Right atrium auricular region (tissue), 2 donors: ENCODE results near the gene COX7B2. TPM values are rescaled to one million over a fixed set of nuclear protein-coding genes. Genes with fewer than 3 reads are reported as not detected.

Experiments used
- DNase-seq: peaks from one replicate; pipeline ENCODE4 v3.0.0-alpha.2; 2019; ENCODE audit warnings: low spot score
- H3K27ac ChIP-seq, 2 donors: fragments of 200-600 bp; sonication (generic); 1 replicate in 1 of 2; 2 replicates in 1 of 2; pipeline ENCODE4 v1.5.1; 2016 to 2019
- H3K27me3 ChIP-seq, 2 donors: fragments of 200-600 bp; sonication (generic); one replicate each; pipeline versions ENCODE4 v1.5.1 to v1.6.0; 2017 to 2019
- H3K36me3 ChIP-seq: fragments of 200-600 bp; sonication (generic); one replicate; pipeline ENCODE4 v1.5.1; 2016
- H3K4me1 ChIP-seq, 2 donors: fragments of 200-600 bp; sonication (generic); one replicate each; pipeline versions ENCODE4 v1.5.1 to v1.6.0; 2017 to 2019
- H3K4me3 ChIP-seq, 2 donors: fragments of 200-600 bp; sonication (generic); 1 replicate in 1 of 2; 2 replicates in 1 of 2; pipeline ENCODE4 v1.5.1; 2017 to 2019; ENCODE audit warnings: mild to moderate bottlenecking in 1 of 2, moderate library complexity in 1 of 2
- H3K9me3 ChIP-seq, 2 donors: fragments of 200-600 bp; sonication (generic); one replicate each; pipeline ENCODE4 v1.5.1; 2019
- total RNA-seq, 2 donors: library from RNA; depleted of rRNA; stranded (reverse); fragments of >200 nt; gene quantifications; one replicate each; pipeline ENCODE4 v1.1.0, GENCODE V29; 2016
- TF ChIP-seq, protein P1 (sequence below), 2 donors: fragments of 200-600 bp; sonication (generic); IDR thresholded peaks; one replicate each; pipeline ENCODE4 v1.5.1; 2019; ENCODE audit warnings: antibody characterized with exemption in 2 of 2

COX7B2 gene
- total RNA-seq, 2 donors from 2014 or later: not detected

DNA sequence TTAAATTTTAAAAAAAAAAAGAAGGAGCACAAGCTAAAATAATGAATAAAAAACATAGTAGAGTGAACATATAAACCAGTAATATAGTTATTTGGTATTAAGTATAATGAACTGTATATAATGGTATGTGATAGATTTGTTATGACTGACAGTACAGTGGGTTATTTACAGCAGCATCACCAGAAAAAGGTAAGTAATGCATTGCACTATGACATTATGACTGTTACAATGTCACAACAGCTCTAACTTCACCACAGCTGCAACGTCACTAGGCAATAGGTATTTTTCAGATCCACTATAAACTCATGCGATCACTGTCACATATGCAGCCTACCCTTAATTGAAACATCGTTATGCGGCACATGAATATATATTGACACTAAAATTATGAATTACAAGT lies 72.5 kb downstream of the COX7B2 start:
- H3K4me1 ChIP-seq: no peaks in the 10 kb centered on the region
- TF ChIP-seq, protein P1, sequence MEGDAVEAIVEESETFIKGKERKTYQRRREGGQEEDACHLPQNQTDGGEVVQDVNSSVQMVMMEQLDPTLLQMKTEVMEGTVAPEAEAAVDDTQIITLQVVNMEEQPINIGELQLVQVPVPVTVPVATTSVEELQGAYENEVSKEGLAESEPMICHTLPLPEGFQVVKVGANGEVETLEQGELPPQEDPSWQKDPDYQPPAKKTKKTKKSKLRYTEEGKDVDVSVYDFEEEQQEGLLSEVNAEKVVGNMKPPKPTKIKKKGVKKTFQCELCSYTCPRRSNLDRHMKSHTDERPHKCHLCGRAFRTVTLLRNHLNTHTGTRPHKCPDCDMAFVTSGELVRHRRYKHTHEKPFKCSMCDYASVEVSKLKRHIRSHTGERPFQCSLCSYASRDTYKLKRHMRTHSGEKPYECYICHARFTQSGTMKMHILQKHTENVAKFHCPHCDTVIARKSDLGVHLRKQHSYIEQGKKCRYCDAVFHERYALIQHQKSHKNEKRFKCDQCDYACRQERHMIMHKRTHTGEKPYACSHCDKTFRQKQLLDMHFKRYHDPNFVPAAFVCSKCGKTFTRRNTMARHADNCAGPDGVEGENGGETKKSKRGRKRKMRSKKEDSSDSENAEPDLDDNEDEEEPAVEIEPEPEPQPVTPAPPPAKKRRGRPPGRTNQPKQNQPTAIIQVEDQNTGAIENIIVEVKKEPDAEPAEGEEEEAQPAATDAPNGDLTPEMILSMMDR (IDR thresholded peaks at IDR 0.05): no peak
- H3K27ac ChIP-seq: no peak overlapping the region

DNA sequence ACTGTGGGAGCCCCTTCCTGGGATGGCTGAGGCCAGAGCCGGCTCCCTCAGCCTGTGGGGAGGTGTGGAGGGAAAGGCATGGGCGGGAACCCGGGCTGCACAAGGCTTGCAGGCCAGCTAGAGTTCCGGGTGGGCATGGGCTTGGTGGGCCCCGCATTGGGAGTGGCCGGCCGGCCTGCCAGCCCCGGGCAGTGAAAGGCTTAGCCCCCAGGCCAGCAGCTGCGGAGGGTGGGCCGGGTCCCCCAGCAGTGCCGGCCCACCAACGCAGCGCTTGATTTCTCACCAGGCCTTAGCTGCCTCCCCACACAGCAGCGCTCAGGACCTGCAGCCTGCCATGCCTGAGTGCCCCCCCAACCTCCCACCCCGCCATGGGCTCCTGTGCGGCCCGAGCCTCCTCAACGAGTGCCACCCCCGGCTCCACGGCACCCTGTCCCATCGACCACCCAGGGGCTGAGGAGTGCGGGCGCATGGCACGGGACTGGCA lies 78.0 kb downstream of the COX7B2 start:
- no peaks in the 10 kb centered on the region for H3K9me3 ChIP-seq
- H3K4me3 ChIP-seq: no peak overlapping the region
- TF ChIP-seq, protein P1 (IDR thresholded peaks at IDR 0.05): no peak
- no peaks in the 10 kb centered on the region for H3K4me1 ChIP-seq
- DNase-seq: no peak
- no peak overlapping the region for H3K27ac ChIP-seq
- no peaks in the 10 kb centered on the region for H3K36me3 ChIP-seq
- H3K27me3 ChIP-seq: no peaks in the 10 kb centered on the region

More for the DNA sequence above, 72.5 kb downstream of the COX7B2 start:
- Histone ChIP-seq H3K27me3 (no peaks in the 10 kb centered on the region), H3K36me3 (no peaks in the 10 kb centered on the region), H3K9me3 (no peaks in the 10 kb centered on the region), H3K4me3 (no peak overlapping the region)
- DNase-seq: no peak

DNA sequence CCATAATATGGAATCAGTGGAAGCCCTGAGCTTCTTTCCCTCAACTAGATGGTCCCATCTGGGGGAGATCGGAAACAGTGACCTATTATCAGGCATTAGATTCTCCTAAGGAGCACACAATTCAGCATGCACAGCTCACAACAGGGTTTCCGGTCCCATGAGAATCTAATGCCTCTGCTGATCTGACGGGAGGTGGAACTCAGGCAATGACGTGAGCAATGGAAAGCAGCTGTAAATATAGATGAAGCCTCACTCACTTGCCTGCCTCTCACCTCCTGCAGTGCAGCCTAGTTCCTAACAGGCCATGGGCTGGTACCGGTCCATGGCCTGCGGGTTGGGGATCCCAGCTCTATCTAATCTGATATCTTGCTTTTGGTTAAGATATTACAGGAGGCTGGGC lies 88.9 kb downstream of the COX7B2 start:
- TF ChIP-seq, protein P1 (IDR thresholded peaks at IDR 0.05): no peak
- Histone ChIP-seq H3K9me3 (peaks cover 0 to 3% of the 10 kb centered on the region in 2 donors), H3K4me1 (no peaks in the 10 kb centered on the region), H3K4me3 (no peak overlapping the region), H3K27ac (no peak overlapping the region), H3K27me3 (no peaks in the 10 kb centered on the region), H3K36me3 (no peaks in the 10 kb centered on the region)
- DNase-seq: no peak

DNA sequence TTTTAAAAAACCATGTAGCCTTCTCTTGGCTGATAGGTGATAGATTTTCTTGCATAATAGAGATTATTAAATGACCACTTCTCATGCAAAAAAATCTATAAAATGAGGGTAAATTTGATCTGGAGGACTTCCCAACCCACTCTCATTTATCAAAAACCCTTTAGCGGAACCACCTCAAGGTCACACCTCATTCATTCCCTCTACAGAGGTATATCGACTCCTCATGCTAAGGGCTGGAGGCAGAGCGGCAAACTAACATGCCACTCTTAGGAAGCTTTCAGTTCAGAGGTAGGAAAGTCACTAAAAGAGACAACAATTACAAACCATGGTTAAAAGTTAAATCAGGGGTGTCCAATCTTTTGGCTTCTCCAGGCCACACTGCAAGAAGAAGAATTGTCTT lies 90.0 kb downstream of the COX7B2 start:
- Histone ChIP-seq H3K36me3 (no peaks in the 10 kb centered on the region), H3K9me3 (no peaks in the 10 kb centered on the region), H3K27ac (no peak overlapping the region), H3K27me3 (no peaks in the 10 kb centered on the region), H3K4me3 (no peak overlapping the region), H3K4me1 (no peaks in the 10 kb centered on the region)
- TF ChIP-seq, protein P1 (IDR thresholded peaks at IDR 0.05): no peak
- DNase-seq: no peak

DNA sequence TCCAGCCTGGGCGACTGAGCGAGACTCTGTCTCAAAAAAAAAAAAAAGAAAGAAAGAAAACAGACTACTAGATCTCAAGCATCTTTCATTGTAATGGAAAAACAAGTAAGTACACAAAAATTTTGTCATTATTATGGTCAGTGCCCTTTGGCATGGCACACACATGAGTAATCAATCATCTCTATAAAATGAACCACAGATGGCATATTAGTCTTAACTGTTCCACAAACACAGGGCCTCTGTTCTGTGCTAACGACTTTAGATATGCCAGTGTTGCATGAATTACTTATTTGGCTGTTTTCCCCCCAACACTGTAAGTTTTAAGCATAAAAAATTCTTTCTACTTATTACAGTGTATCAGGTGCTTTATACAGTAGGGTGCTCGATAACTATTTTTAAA lies 90.4 kb downstream of the COX7B2 start:
- TF ChIP-seq, protein P1 (IDR thresholded peaks at IDR 0.05): no peak
- no peaks in the 10 kb centered on the region for H3K36me3 ChIP-seq
- H3K27me3 ChIP-seq: no peaks in the 10 kb centered on the region

DNA sequence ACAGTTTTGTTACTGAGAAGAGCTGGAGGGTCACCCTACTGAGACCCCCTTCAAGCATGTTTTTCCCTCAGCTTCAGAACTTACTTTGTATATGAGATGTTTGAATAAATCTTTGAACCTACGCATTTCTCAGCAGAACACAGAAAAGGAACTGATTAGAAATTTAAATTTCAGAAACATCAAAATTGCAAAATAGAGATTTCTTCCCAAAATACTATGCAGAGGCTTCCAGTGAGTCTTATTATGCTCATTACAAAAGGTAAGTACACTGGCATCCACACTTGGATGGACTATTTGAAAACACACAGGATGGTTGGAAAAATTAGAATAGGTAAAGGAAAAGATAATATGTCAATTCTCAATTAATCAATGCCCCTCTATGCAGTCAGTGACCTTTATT lies 91.2 kb downstream of the COX7B2 start:
- no peaks in the 10 kb centered on the region for H3K4me1 ChIP-seq
- H3K4me3 ChIP-seq: no peak overlapping the region
- H3K36me3 ChIP-seq: no peaks in the 10 kb centered on the region
- TF ChIP-seq, protein P1 (IDR thresholded peaks at IDR 0.05): no peak
- H3K9me3 ChIP-seq: no peaks in the 10 kb centered on the region
- DNase-seq: no peak
- H3K27me3 ChIP-seq: no peaks in the 10 kb centered on the region
- H3K27ac ChIP-seq: no peak overlapping the region

More for the DNA sequence above, 90.4 kb downstream of the COX7B2 start:
- no peak overlapping the region for H3K4me3 ChIP-seq
- no peaks in the 10 kb centered on the region for H3K4me1 ChIP-seq
- no peak for DNase-seq
- no peaks in the 10 kb centered on the region for H3K9me3 ChIP-seq
- no peak overlapping the region for H3K27ac ChIP-seq
